K562 (cell line): ENCODE measurements around the gene ZBTB14. TPM values are rescaled to one million over a fixed set of nuclear protein-coding genes. Genes with fewer than 3 reads are reported as not detected.

Source experiments
- CREB5 ChIP-seq: fragments of 250-450 bp; sonication (Bioruptor Pico); IDR thresholded peaks from 2 replicates; pipeline ENCODE4 v1.5.0; 2020; ENCODE audit warnings: mild to moderate bottlenecking
- EP300 ChIP-seq: IDR thresholded peaks from 2 replicates; pipeline ENCODE4 v1.6.1; 2012; ENCODE audit warnings: low read length, improper control_type of control experiment
- MCM3 ChIP-seq: fragments of 450-650 bp; IDR thresholded peaks from 2 replicates; pipeline ENCODE4 v1.6.1; 2016
- PATZ1 ChIP-seq: fragments of 250-450 bp; sonication (Bioruptor Pico); IDR thresholded peaks from 2 replicates; pipeline ENCODE4 v1.5.0; 2020; ENCODE audit warnings: mild to moderate bottlenecking, borderline replicate concordance
- PRMT5 ChIP-seq: sonication (generic); formaldehyde crosslinking; IDR thresholded peaks from 2 replicates; pipeline ENCODE4 v1.5.0; 2020; ENCODE audit warnings: missing genetic modification reagents
- PTRF ChIP-seq: fragments of 450-650 bp; IDR thresholded peaks from 2 replicates; pipeline ENCODE4 v1.6.1; 2016; ENCODE audit warnings: mild to moderate bottlenecking, missing genetic modification characterization, missing compliant biosample characterization
- TCF15 ChIP-seq: fragments of 250-450 bp; sonication (Bioruptor Pico); IDR thresholded peaks from 2 replicates; pipeline ENCODE4 v1.8.0; 2022; ENCODE audit warnings: moderate library complexity, mild to moderate bottlenecking, inconsistent platforms
- TRIM24 ChIP-seq, 2 experiments: fragments of 450-650 bp; IDR thresholded peaks; 2 replicates each; pipeline ENCODE4 v1.6.1; 2016
- ZBTB7A ChIP-seq: IDR thresholded peaks from 2 replicates; pipeline ENCODE4 v1.6.1; 2011; ENCODE audit warnings: low read depth, mild to moderate bottlenecking, low read length, moderate library complexity, borderline replicate concordance; ENCODE audit not compliant: control insufficient read depth
- ZNF282 ChIP-seq: sonication (generic); formaldehyde crosslinking; IDR thresholded peaks from 2 replicates; pipeline ENCODE4 v1.8.1; 2023; ENCODE audit warnings: missing genetic modification reagents
- polyA plus RNA-seq, 8 experiments: library from polyadenylated mRNA; depleted of rRNA in 4 of 8; stranded (reverse) in 5 of 8; unstranded in 3 of 8; fragments of >200 nt; fragmentation: Nextera tagmentation in 2 of 8; fragmentation: Illumina TruSeq in 1 of 8; extraction: Ambion mirVana in 2 of 8; extraction: Trizol in 1 of 8; gene quantifications; 2 replicates each; pipeline versions ENCODE4 v1.2.1 to v1.2.3, GENCODE V29; 2011 to 2014; ENCODE audit warnings: inconsistent platforms in 1 of 8, missing spikeins in 1 of 8
- total RNA-seq, 7 experiments: library from RNA; depleted of rRNA in 6 of 7; stranded (reverse); fragments of >200 nt in 6 of 7; fragmentation: Illumina TruSeq in 2 of 7; extraction: Trizol in 2 of 7; gene quantifications; 2 replicates each; pipeline versions ENCODE4 v1.2.1 to v1.2.3, GENCODE V29; 2011 to 2021; ENCODE audit warnings: low replicate concordance in 1 of 7
- TF ChIP-seq, protein P1 (sequence below): fragments of 450-650 bp; IDR thresholded peaks from 2 replicates; pipeline ENCODE4 v1.6.1; 2016; ENCODE audit warnings: mild to moderate bottlenecking
- TF ChIP-seq, protein P2 (sequence below): sonication (generic); formaldehyde crosslinking; IDR thresholded peaks from 2 replicates; pipeline ENCODE4 v1.8.1; 2023; ENCODE audit warnings: mild to moderate bottlenecking, missing genetic modification reagents
- TF ChIP-seq, protein P3 (sequence below): fragments of 450-650 bp; IDR thresholded peaks from 2 replicates; pipeline ENCODE4 v1.6.1; 2018; ENCODE audit not compliant: partially characterized antibody
- TF ChIP-seq, protein P4 (sequence below): fragments of 450-650 bp; formaldehyde crosslinking; IDR thresholded peaks from 2 replicates; pipeline ENCODE4 v1.4.0; 2020; ENCODE audit warnings: mild to moderate bottlenecking, moderate library complexity

ZBTB14 gene
- total and polyA plus RNA-seq, 9 of the 15 experiments (the other 6 are each of a cell fraction or from before 2014, with no cell fraction given): 2.8 to 12.6 (median 9.0) TPM

- TF ChIP-seq TCF15 (CRISPR knock-in tag): 0 out of 2 replicates have a peak, but pooled peaks have one; percentile 46
- TF ChIP-seq MCM3: no peak
- TF ChIP-seq PATZ1: no peak
- TF ChIP-seq TRIM24 (IDR thresholded peaks at IDR 0.05): no peak
- TF ChIP-seq PTRF: no peak
- TF ChIP-seq, protein P1, sequence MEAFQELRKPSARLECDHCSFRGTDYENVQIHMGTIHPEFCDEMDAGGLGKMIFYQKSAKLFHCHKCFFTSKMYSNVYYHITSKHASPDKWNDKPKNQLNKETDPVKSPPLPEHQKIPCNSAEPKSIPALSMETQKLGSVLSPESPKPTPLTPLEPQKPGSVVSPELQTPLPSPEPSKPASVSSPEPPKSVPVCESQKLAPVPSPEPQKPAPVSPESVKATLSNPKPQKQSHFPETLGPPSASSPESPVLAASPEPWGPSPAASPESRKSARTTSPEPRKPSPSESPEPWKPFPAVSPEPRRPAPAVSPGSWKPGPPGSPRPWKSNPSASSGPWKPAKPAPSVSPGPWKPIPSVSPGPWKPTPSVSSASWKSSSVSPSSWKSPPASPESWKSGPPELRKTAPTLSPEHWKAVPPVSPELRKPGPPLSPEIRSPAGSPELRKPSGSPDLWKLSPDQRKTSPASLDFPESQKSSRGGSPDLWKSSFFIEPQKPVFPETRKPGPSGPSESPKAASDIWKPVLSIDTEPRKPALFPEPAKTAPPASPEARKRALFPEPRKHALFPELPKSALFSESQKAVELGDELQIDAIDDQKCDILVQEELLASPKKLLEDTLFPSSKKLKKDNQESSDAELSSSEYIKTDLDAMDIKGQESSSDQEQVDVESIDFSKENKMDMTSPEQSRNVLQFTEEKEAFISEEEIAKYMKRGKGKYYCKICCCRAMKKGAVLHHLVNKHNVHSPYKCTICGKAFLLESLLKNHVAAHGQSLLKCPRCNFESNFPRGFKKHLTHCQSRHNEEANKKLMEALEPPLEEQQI: no peak
- TF ChIP-seq CREB5 (CRISPR knock-in tag): no peak
- no peak for TF ChIP-seq ZNF282
- TF ChIP-seq, protein P2, sequence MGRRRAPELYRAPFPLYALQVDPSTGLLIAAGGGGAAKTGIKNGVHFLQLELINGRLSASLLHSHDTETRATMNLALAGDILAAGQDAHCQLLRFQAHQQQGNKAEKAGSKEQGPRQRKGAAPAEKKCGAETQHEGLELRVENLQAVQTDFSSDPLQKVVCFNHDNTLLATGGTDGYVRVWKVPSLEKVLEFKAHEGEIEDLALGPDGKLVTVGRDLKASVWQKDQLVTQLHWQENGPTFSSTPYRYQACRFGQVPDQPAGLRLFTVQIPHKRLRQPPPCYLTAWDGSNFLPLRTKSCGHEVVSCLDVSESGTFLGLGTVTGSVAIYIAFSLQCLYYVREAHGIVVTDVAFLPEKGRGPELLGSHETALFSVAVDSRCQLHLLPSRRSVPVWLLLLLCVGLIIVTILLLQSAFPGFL: no peak
- TF ChIP-seq EP300: no peak
- TF ChIP-seq ZBTB7A: peak; percentile 93
- no peak for TF ChIP-seq PRMT5 (CRISPR knock-in tag)
- TF ChIP-seq, protein P3, sequence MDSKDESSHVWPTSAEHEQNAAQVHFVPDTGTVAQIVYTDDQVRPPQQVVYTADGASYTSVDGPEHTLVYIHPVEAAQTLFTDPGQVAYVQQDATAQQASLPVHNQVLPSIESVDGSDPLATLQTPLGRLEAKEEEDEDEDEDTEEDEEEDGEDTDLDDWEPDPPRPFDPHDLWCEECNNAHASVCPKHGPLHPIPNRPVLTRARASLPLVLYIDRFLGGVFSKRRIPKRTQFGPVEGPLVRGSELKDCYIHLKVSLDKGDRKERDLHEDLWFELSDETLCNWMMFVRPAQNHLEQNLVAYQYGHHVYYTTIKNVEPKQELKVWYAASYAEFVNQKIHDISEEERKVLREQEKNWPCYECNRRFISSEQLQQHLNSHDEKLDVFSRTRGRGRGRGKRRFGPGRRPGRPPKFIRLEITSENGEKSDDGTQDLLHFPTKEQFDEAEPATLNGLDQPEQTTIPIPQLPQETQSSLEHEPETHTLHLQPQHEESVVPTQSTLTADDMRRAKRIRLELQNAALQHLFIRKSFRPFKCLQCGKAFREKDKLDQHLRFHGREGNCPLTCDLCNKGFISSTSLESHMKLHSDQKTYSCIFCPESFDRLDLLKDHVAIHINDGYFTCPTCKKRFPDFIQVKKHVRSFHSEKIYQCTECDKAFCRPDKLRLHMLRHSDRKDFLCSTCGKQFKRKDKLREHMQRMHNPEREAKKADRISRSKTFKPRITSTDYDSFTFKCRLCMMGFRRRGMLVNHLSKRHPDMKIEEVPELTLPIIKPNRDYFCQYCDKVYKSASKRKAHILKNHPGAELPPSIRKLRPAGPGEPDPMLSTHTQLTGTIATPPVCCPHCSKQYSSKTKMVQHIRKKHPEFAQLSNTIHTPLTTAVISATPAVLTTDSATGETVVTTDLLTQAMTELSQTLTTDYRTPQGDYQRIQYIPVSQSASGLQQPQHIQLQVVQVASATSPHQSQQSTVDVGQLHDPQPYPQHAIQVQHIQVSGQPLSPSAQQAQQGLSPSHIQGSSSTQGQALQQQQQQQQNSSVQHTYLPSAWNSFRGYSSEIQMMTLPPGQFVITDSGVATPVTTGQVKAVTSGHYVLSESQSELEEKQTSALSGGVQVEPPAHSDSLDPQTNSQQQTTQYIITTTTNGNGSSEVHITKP: no peak
- TF ChIP-seq, protein P4, sequence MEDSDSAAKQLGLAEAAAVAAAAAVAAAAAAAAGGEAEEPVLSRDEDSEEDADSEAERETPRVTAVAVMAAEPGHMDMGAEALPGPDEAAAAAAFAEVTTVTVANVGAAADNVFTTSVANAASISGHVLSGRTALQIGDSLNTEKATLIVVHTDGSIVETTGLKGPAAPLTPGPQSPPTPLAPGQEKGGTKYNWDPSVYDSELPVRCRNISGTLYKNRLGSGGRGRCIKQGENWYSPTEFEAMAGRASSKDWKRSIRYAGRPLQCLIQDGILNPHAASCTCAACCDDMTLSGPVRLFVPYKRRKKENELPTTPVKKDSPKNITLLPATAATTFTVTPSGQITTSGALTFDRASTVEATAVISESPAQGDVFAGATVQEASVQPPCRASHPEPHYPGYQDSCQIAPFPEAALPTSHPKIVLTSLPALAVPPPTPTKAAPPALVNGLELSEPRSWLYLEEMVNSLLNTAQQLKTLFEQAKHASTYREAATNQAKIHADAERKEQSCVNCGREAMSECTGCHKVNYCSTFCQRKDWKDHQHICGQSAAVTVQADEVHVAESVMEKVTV: no peak
These were observed 617 bp upstream of the ZBTB14 start (continued) for GRCh38 chr18:5295981-5296705.
